Epithelial cell of proximal tubule (primary cell): ENCODE results near the gene RSPH4A. TPM values are rescaled to one million over a fixed set of nuclear protein-coding genes. Genes with fewer than 3 reads are reported as not detected.
"Not testable (repeated sequence)": the region's sequence is repeated elsewhere in the genome, so short reads cannot be mapped to it uniquely, and the experiment has no call there.

Source experiments
- DNase-seq: peaks from one replicate; pipeline ENCODE4 v3.0.0-alpha.2; 2011; ENCODE audit warnings: low read depth
- H3K4me3 ChIP-seq: 2 replicates; pipeline ENCODE4 v1.5.1; 2011; ENCODE audit warnings: low read depth, mild to moderate bottlenecking, low read length
- CTCF ChIP-seq: conservative IDR thresholded peaks from 2 replicates; pipeline ENCODE4 v1.5.1; 2012; ENCODE audit warnings: low read depth, mild to moderate bottlenecking, low read length
- total RNA-seq: library from RNA; depleted of rRNA; stranded (reverse); fragments of >200 nt; gene quantifications from 2 replicates; pipeline ENCODE4 v1.2.3, GENCODE V29; 2015

Gene RSPH4A
- total RNA-seq, 1 donor from 2014 or later = not detected

- DNase-seq = no peak
- H3K4me3 ChIP-seq = no peak overlapping the region
- no peak for TF ChIP-seq CTCF
Measured at GRCh38 chr6:116661594-116661993, 45.3 kb downstream of the RSPH4A start.

GRCh38 chr6:116662202-116662601 lies 45.9 kb downstream of the RSPH4A start:
- H3K4me3 ChIP-seq = no peak overlapping the region
- no peak for TF ChIP-seq CTCF
- no peak for DNase-seq

- DNase-seq = no peak
- TF ChIP-seq CTCF = no peak
- no peak overlapping the region for H3K4me3 ChIP-seq
Measured at GRCh38 chr6:116663308-116663707, 47.0 kb downstream of the RSPH4A start.

- H3K4me3 ChIP-seq, DNase-seq: not testable (repeated sequence)
Measured at GRCh38 chr6:116664169-116664568, 47.9 kb downstream of the RSPH4A start.

GRCh38 chr6:116665464-116665863 lies 49.2 kb downstream of the RSPH4A start:
- H3K4me3 ChIP-seq = peak overlapping the region; percentile 12
- TF ChIP-seq CTCF = no peak
- DNase-seq = no peak

GRCh38 chr6:116666869-116667268 lies 50.6 kb downstream of the RSPH4A start:
- peak overlapping the region; percentile 10 for H3K4me3 ChIP-seq
- no peak for TF ChIP-seq CTCF

GRCh38 chr6:116667623-116668022 lies 51.3 kb downstream of the RSPH4A start:
- no peak for TF ChIP-seq CTCF
- peak overlapping the region; percentile 71 for H3K4me3 ChIP-seq
- no peak for DNase-seq

More at GRCh38 chr6:116666869-116667268, 50.6 kb downstream of the RSPH4A start:
- no peak for DNase-seq
